ENCODE data around the gene SNTB2. TPM values are rescaled to one million over a fixed set of nuclear protein-coding genes. Genes with fewer than 3 reads are reported as not detected.

The SNTB2 gene
- total and polyA plus RNA-seq, 10 of the 15 experiments (the other 5 are each of a cell fraction or from before 2014, with no cell fraction given): 1.2 to 15.7 (median 5.0) TPM

- FAIRE-seq: no peak
Observed at GRCh38 chr16:69166946-69167930, 19.7 kb upstream of the SNTB2 start.

More at GRCh38 chr16:69166946-69167930, 19.7 kb upstream of the SNTB2 start:
- Histone ChIP-seq H3K27me3 (replicated peaks in 1 of 2; ENCODE audit: control insufficient read depth in 2 of 2, insufficient read depth in 2 of 2, low read length in 1 of 2) (no peaks in the 10 kb centered on the region), H3K36me3 (ENCODE audit: control insufficient read depth in 2 of 2, insufficient read depth in 2 of 2, low read length in 1 of 2) (peaks cover 9 to 26% of the 10 kb centered on the region in 2 experiments), H3K4me3 (no peak overlapping the region), H3K4me2 (ENCODE audit: control insufficient read depth, insufficient read depth) (no peak overlapping the region), H4K20me1 (ENCODE audit: control insufficient read depth, insufficient read depth) (no peaks in the 10 kb centered on the region; the same call in 1 of the 2 replicates), H2AFZ (ENCODE audit: control insufficient read depth, low read depth, low read length) (no peak overlapping the region), H3K9me3 (replicated peaks; ENCODE audit: control insufficient read depth, insufficient read depth, low read length) (no peaks in the 10 kb centered on the region), H3K4me1 (ENCODE audit: control insufficient read depth, insufficient read depth, low read length) (peaks cover 11% of the 10 kb centered on the region), H3K27ac (ENCODE audit: control insufficient read depth, insufficient read depth) (no peak overlapping the region), H3K9ac (ENCODE audit: control insufficient read depth, insufficient read depth, low read length) (no peak overlapping the region), H3K79me2 (ENCODE audit: control insufficient read depth, insufficient read depth, low read length) (no peaks in the 10 kb centered on the region)
- ChIA-PET POLR2A (interaction anchor here (0.7 to 3.0 kb wide), 3 partner anchors 10 to 972 kb away, joined by 3 to 13 read pairs (median 7); partner anchors contain the start of gene SNTB2), RAD21 (ENCODE audit: unreplicated experiment) (interaction anchor here (0.9 to 1.5 kb wide), 3 partner anchors 13 to 119 kb away, joined by 3 to 4 read pairs (median 3); no protein-coding TSS in a partner anchor), SMC1A (ENCODE audit: uncharacterized antibody, unreplicated experiment) (interaction anchor here (0.7 to 2.9 kb wide), 6 partner anchors 10 to 263 kb away, joined by 3 to 9 read pairs (median 6); partner anchors contain the start of gene SNTB2), CTCF (interaction anchor here (0.6 to 2.1 kb wide), 9 partner anchors 9 to 397 kb away, joined by 3 to 11 read pairs (median 3); no protein-coding TSS in a partner anchor)
- no TSS peak for BruUV-seq (replicated peaks)
- whole genome bisulfite sequencing (ENCODE audit: insufficient coverage, insufficient replicate concordance, low lambda C conversion rate, missing lambda C conversion rate): 96% methylated on average over 7 of the region's 7 CpGs
- in situ Hi-C loops (cut with MboI): no loop called here
- ATAC-seq (no peak), DNase-seq (ENCODE audit: low read depth, low spot score) (no peak)
- TF ChIP-seq CREM (IDR thresholded peaks at IDR 0.05; ENCODE audit: low read depth) (no peak), FOXM1 (IDR thresholded peaks at IDR 0.05; ENCODE audit: low read depth, low read length) (no peak), HDAC2 (IDR thresholded peaks at IDR 0.05) (no peak), MLLT1 (IDR thresholded peaks at IDR 0.05) (no peak), NKRF (conservative IDR thresholded peaks at IDR 0.05) (no peak), RBBP5 (conservative IDR thresholded peaks at IDR 0.05) (no peak), NR2C2 (IDR thresholded peaks at IDR 0.05; ENCODE audit: borderline replicate concordance, control insufficient read depth, insufficient read length, low read depth) (no peak), TBL1XR1 (IDR thresholded peaks at IDR 0.05; ENCODE audit: low read depth, low read length) (no peak), TARDBP (IDR thresholded peaks at IDR 0.05; ENCODE audit: borderline replicate concordance) (no peak), STAT3 (IDR thresholded peaks at IDR 0.05; ENCODE audit: low read depth, low read length) (no peak), BHLHE40 (IDR thresholded peaks at IDR 0.05; ENCODE audit: borderline replicate concordance in 1 of 2, low read depth in 2 of 2, low read length in 1 of 2) (no peak), SMARCA5 (IDR thresholded peaks at IDR 0.05) (no peak), BMI1 (IDR thresholded peaks at IDR 0.05; ENCODE audit: borderline replicate concordance) (no peak), BACH1 (IDR thresholded peaks at IDR 0.05; ENCODE audit: borderline replicate concordance) (no peak)
- intact Hi-C loops (cut with micrococcal nuclease; ENCODE audit: unreplicated experiment): no loop called here
